B cell (primary cell): Measurements from ENCODE around the gene POU6F1. TPM values are rescaled to one million over a fixed set of nuclear protein-coding genes. Genes with fewer than 3 reads are reported as not detected.

ENCODE experiments used
- ATAC-seq: fragments of 200-7000 bp; cut with Tn5 transposase; one replicate; pipeline ENCODE4 v1.10.0; 2021; ENCODE audit warnings: low read depth, mild to moderate bottlenecking, moderate number of reproducible peaks, moderate library complexity
- CTCF ChIA-PET: fragments of 350-600 bp; sonication (Branson Sonifier 250); formaldehyde crosslinking; loops from one replicate; lab custom pipeline; 2021; ENCODE audit warnings: antibody characterized with exemption, inconsistent platforms; lab: Charles Lee
- POLR2A ChIA-PET: fragments of 350-600 bp; sonication (Branson Sonifier 250); formaldehyde crosslinking; loops from one replicate; lab custom pipeline; 2021; ENCODE audit warnings: antibody characterized with exemption; lab: Charles Lee
- DNase-seq: peaks from one replicate; pipeline ENCODE4 v3.0.0; 2013
- H2AFZ ChIP-seq: 2 replicates; pipeline ENCODE4 v1.6.1; 2012; ENCODE audit warnings: mild to moderate bottlenecking, low read depth, low read length; ENCODE audit not compliant: insufficient read depth, poor library complexity, severe bottlenecking
- H3K27ac ChIP-seq, 2 donors: 1 replicate in 1 of 2; 2 replicates in 1 of 2; pipeline ENCODE4 v1.5.1; 2012 to 2013; ENCODE audit warnings: low read length in 2 of 2, mild to moderate bottlenecking in 2 of 2, moderate library complexity in 1 of 2
- H3K27me3 ChIP-seq, 4 experiments: fragments of 200-600 bp in 1 of 4; sonication (generic) in 1 of 4; replicated peaks in 1 of 4; 1 replicate in 2 of 4; 2 replicates in 2 of 4; pipeline versions ENCODE4 v1.6.1 to v1.7.0; 2013 to 2016; ENCODE audit warnings: low read length in 3 of 4, mild to moderate bottlenecking in 2 of 4, mixed read lengths in 1 of 4, moderate library complexity in 1 of 4; ENCODE audit not compliant: insufficient read depth in 4 of 4, control insufficient read depth in 3 of 4; ENCODE audit errors: control extremely low read depth in 1 of 4
- H3K36me3 ChIP-seq, 2 experiments: replicated peaks in 1 of 2; 1 replicate in 1 of 2; 2 replicates in 1 of 2; pipeline versions ENCODE4 v1.6.1 to v1.7.1; 2013; ENCODE audit warnings: low read length in 1 of 2; ENCODE audit not compliant: insufficient read depth in 2 of 2, control insufficient read depth in 1 of 2; ENCODE audit errors: control extremely low read depth in 1 of 2, extremely low read depth in 1 of 2
- H3K4me1 ChIP-seq, 2 donors: fragments of 200-600 bp in 1 of 2; sonication (generic) in 1 of 2; 1 replicate in 1 of 2; 2 replicates in 1 of 2; pipeline versions ENCODE4 v1.5.1 to v1.6.1; 2013 to 2017; ENCODE audit warnings: low read length in 2 of 2; ENCODE audit not compliant: control insufficient read depth in 2 of 2, insufficient read depth in 2 of 2
- H3K4me2 ChIP-seq: replicated peaks from 2 replicates; pipeline ENCODE3; 2012; ENCODE audit warnings: mild to moderate bottlenecking, low read depth, low read length; ENCODE audit not compliant: poor library complexity, severe bottlenecking
- H3K4me3 ChIP-seq, 5 experiments: fragments of 200-600 bp in 1 of 5; sonication (generic) in 1 of 5; 1 replicate in 3 of 5; 2 replicates in 2 of 5; pipeline versions ENCODE4 v1.5.1 to v1.7.0; 2011 to 2016; ENCODE audit warnings: low read length in 4 of 5, mild to moderate bottlenecking in 4 of 5, low read depth in 2 of 5, control low read depth in 1 of 5, moderate library complexity in 1 of 5; ENCODE audit not compliant: insufficient read depth in 1 of 5; ENCODE audit errors: control extremely low read depth in 1 of 5, extremely low read depth in 1 of 5
- H3K79me2 ChIP-seq: fragments of 200-600 bp; sonication (generic); one replicate; pipeline ENCODE4 v1.6.0; 2016; ENCODE audit warnings: low read length; ENCODE audit not compliant: control insufficient read depth, insufficient read depth
- H3K9ac ChIP-seq: fragments of 200-600 bp; sonication (generic); 2 replicates; pipeline ENCODE4 v1.6.1; 2017; ENCODE audit warnings: mild to moderate bottlenecking, low read length, moderate library complexity
- H3K9me3 ChIP-seq, 3 donors: one replicate each; pipeline versions ENCODE4 v1.6.1 to v1.7.1; 2013; ENCODE audit warnings: low read length in 2 of 3; ENCODE audit not compliant: control insufficient read depth in 2 of 3, insufficient read depth in 1 of 3; ENCODE audit errors: control extremely low read depth in 1 of 3
- H4K20me1 ChIP-seq: 2 replicates; pipeline ENCODE4 v1.6.0; 2012; ENCODE audit warnings: mild to moderate bottlenecking, low read length; ENCODE audit not compliant: insufficient read depth, control insufficient read depth, poor library complexity, severe bottlenecking
- H3K27ac Mint-ChIP-seq: one replicate; pipeline ENCODE4 v1.8.0; 2021; ENCODE audit warnings: mixed read lengths
- H3K27me3 Mint-ChIP-seq: one replicate; pipeline ENCODE4 v1.8.0; 2021; ENCODE audit warnings: mixed read lengths
- H3K4me1 Mint-ChIP-seq: one replicate; pipeline ENCODE4 v1.8.0; 2021; ENCODE audit warnings: mixed read lengths
- H3K4me3 Mint-ChIP-seq: one replicate; pipeline ENCODE4 v1.8.0; 2021; ENCODE audit warnings: mixed read lengths
- H3K9me3 Mint-ChIP-seq: one replicate; pipeline ENCODE4 v1.8.0; 2022; ENCODE audit warnings: mixed read lengths; ENCODE audit not compliant: insufficient read depth
- EZH2 ChIP-seq: IDR thresholded peaks from 2 replicates; pipeline ENCODE4 v1.6.1; 2012; ENCODE audit warnings: borderline replicate concordance, low read depth, mild to moderate bottlenecking, moderate library complexity, low read length; ENCODE audit not compliant: insufficient read depth, poor library complexity, severe bottlenecking
- WGBS: methylation state at CpG from one replicate; pipeline ENCODE4 v1.1.5; 2013; ENCODE audit warnings: missing lambda C conversion rate; ENCODE audit not compliant: insufficient coverage; 5-methylcytosine and 5-hydroxymethylcytosine counted together
- intact Hi-C: fragments of 100-400 bp; cut with micrococcal nuclease; formaldehyde crosslinking; loops from one replicate; pipeline ENCODE4 v1.10.0; 2022
- polyA plus RNA-seq: library from polyadenylated mRNA; depleted of rRNA; stranded (reverse); fragments of >200 nt; gene quantifications from 2 replicates; pipeline ENCODE4 v1.2.3, GENCODE V29; 2012
- total RNA-seq, 2 donors: library from RNA; stranded (reverse); fragments of 120-200 nt in 1 of 2; gene quantifications; 1 replicate in 1 of 2; 2 replicates in 1 of 2; pipeline versions ENCODE4 v1.2.3 to v1.2.4, GENCODE V29; 2013 to 2022
- TF ChIP-seq, protein P1 (sequence below): fragments of 200-600 bp; IDR thresholded peaks from one replicate; pipeline ENCODE4 v1.8.0; 2022; ENCODE audit warnings: antibody characterized with exemption, mild to moderate bottlenecking

Gene POU6F1
- total and polyA plus RNA-seq, 2 donors (not counting 1 experiment from before 2014, with no cell fraction given), result 27.7 to 62.6 TPM

DNA sequence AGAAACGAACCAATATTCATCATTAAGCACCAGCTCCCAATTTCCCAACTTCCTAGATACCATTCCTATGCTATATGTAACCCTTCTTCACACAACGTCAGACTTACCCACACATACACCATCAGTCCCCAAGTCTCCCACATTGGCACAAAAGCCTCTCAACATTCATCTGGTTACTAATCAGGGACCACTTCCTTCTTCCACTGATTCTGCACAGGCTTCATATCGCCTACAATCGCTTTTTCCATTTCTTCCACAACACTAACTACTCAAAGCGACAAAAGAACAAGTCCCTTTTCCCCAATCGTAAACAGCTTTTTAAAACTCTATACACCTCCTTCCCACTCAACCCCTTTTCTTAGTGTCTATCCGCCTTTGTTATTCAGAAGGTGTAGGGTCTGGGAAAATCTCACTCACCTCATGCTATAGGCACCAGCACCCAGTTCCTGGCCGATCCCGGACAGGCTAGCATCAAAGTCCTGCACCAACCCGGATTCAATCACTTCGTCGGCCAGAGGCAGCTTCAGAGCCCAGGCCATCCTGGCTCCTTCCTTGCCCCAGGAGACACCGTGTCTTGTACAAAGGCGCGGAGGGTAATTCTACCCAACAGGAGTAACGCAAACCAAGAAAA, 45.9 kb downstream of the POU6F1 start:
- no peak for TF ChIP-seq EZH2
- TF ChIP-seq, protein P1, sequence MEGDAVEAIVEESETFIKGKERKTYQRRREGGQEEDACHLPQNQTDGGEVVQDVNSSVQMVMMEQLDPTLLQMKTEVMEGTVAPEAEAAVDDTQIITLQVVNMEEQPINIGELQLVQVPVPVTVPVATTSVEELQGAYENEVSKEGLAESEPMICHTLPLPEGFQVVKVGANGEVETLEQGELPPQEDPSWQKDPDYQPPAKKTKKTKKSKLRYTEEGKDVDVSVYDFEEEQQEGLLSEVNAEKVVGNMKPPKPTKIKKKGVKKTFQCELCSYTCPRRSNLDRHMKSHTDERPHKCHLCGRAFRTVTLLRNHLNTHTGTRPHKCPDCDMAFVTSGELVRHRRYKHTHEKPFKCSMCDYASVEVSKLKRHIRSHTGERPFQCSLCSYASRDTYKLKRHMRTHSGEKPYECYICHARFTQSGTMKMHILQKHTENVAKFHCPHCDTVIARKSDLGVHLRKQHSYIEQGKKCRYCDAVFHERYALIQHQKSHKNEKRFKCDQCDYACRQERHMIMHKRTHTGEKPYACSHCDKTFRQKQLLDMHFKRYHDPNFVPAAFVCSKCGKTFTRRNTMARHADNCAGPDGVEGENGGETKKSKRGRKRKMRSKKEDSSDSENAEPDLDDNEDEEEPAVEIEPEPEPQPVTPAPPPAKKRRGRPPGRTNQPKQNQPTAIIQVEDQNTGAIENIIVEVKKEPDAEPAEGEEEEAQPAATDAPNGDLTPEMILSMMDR, result no peak
- Histone ChIP-seq H4K20me1 (peaks cover 4% of the 10 kb centered on the region), H3K79me2 (peaks cover 58% of the 10 kb centered on the region), H2AFZ (peak overlapping the region; percentile 96), H3K9me3 (no peaks in the 10 kb centered on the region), H3K27ac (peak overlapping the region in 1 of 2 donors; percentile 96), H3K9ac (peak overlapping the region; percentile 98), H3K4me1 (peaks cover 16 to 19% of the 10 kb centered on the region in 2 donors), H3K27me3 (no peaks in the 10 kb centered on the region), H3K4me3 (peak overlapping the region; percentile 75 to 100 (median 88)), H3K36me3 (no peaks in the 10 kb centered on the region), H3K4me2 (peak overlapping the region; percentile 86)
- H3K4me1 Mint-ChIP-seq, result peaks cover 18% of the 10 kb centered on the region
- H3K9me3 Mint-ChIP-seq, result no peaks in the 10 kb centered on the region
- CTCF ChIA-PET, result no interaction called here
- no peaks in the 10 kb centered on the region for H3K27me3 Mint-ChIP-seq
- no peak for DNase-seq
- WGBS, result 6% methylated on average over 13 of the region's 16 CpGs
- no peak overlapping the region for H3K27ac Mint-ChIP-seq
- intact Hi-C loops, result loop anchor here (2.0 to 5.0 kb wide), 2 partner anchors 150 to 347 kb away; partner anchors contain the start of gene BIN2
- H3K4me3 Mint-ChIP-seq, result no peak overlapping the region
- POLR2A ChIA-PET, result interaction anchor here (1.6 kb wide), 1 partner anchor 46 kb away, joined by 4 read pairs; the partner anchor contains the start of gene POU6F1
- ATAC-seq, result no peak

DNA sequence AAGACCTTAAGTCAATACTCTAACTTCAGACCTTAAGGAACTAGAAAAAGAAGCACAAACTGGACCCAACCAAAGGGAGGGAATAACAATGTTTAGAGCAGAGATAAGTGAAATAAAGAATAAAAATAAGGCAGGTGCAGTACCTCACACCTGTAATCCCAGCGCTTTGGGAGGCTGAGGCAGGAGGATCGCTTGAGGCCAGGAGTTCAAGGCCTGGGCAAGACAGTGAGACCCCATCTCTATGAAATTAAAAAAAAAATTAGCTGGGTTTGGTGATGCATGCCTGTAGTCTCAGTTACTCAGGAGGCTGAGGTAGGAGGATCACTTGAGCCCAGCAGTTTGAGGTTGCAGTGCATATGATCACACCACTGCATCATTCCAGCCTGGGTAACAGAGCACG, 54.1 kb downstream of the POU6F1 start:
- POLR2A ChIA-PET, result no interaction called here

More for the DNA sequence above, 54.1 kb downstream of the POU6F1 start:
- Histone ChIP-seq H4K20me1 (peaks cover 22% of the 10 kb centered on the region), H3K79me2 (peaks cover 74% of the 10 kb centered on the region), H3K9ac (no peak overlapping the region), H3K4me1 (no peaks in the 10 kb centered on the region), H3K27me3 (no peaks in the 10 kb centered on the region), H2AFZ (no peak overlapping the region), H3K4me2 (no peak overlapping the region), H3K9me3 (no peaks in the 10 kb centered on the region), H3K4me3 (no peak overlapping the region), H3K36me3 (no peaks in the 10 kb centered on the region), H3K27ac (no peak overlapping the region)
- 100% methylated on average over 2 of the region's 3 CpGs for WGBS
- peaks cover 30% of the 10 kb centered on the region for H3K4me1 Mint-ChIP-seq
- CTCF ChIA-PET, result no interaction called here
- TF ChIP-seq EZH2, result no peak
- TF ChIP-seq, protein P1, result no peak
- no peaks in the 10 kb centered on the region for H3K27me3 Mint-ChIP-seq
- intact Hi-C loops, result no loop called here
- DNase-seq, result no peak
- no peaks in the 10 kb centered on the region for H3K9me3 Mint-ChIP-seq
- no peak overlapping the region for H3K4me3 Mint-ChIP-seq
- no peak for ATAC-seq
- no peak overlapping the region for H3K27ac Mint-ChIP-seq
